H1 (cell line): ENCODE results near the gene NDST3.

Experiments used
- CEBPB ChIP-seq: IDR thresholded peaks from 2 replicates; pipeline ENCODE4 v1.6.1; 2012; ENCODE audit warnings: low read depth, low read length
- EZH2 ChIP-seq: fragments of 200-600 bp; sonication (generic); IDR thresholded peaks from 2 replicates; pipeline ENCODE4 v1.7.1; 2012; ENCODE audit warnings: low read depth, mild to moderate bottlenecking, moderate library complexity, low read length, inconsistent platforms; ENCODE audit not compliant: severe bottlenecking
- HDAC2 ChIP-seq, 2 experiments: fragments of 300-600 bp in 1 of 2; sonication (generic) in 1 of 2; IDR thresholded peaks; 2 replicates each; pipeline ENCODE4 v1.6.1; 2011 to 2012; ENCODE audit warnings: low read depth in 2 of 2, low read length in 2 of 2, mild to moderate bottlenecking in 2 of 2, moderate library complexity in 2 of 2, borderline replicate concordance in 1 of 2, inconsistent platforms in 1 of 2
- JUN ChIP-seq: IDR thresholded peaks from 2 replicates; pipeline ENCODE4 v1.6.1; 2011; ENCODE audit warnings: low read depth, mild to moderate bottlenecking, improper control_type of control experiment, low read length
- POLR2AphosphoS5 ChIP-seq: IDR thresholded peaks from 2 replicates; pipeline ENCODE4 v1.6.1; 2011; ENCODE audit warnings: low read depth, low read length
- RAD21 ChIP-seq, 2 experiments: IDR thresholded peaks in 1 of 2; conservative IDR thresholded peaks in 1 of 2; 2 replicates each; pipeline ENCODE4 v1.6.1; 2011; ENCODE audit warnings: low read depth in 2 of 2, low read length in 2 of 2, improper control_type of control experiment in 1 of 2, inconsistent platforms in 1 of 2, mild to moderate bottlenecking in 1 of 2, moderate library complexity in 1 of 2
- RFX5 ChIP-seq: IDR thresholded peaks from 2 replicates; pipeline ENCODE4 v1.6.1; 2011; ENCODE audit warnings: low read depth, low read length, improper control_type of control experiment, borderline replicate concordance
- TAF1 ChIP-seq: IDR thresholded peaks from 2 replicates; pipeline ENCODE4 v1.6.1; 2011; ENCODE audit warnings: mild to moderate bottlenecking, low read depth, low read length
- YY1 ChIP-seq: IDR thresholded peaks from 2 replicates; pipeline ENCODE4 v1.6.1; 2011; ENCODE audit warnings: low read depth, mild to moderate bottlenecking, low read length
- TF ChIP-seq, protein P1 (sequence below), 3 experiments: IDR thresholded peaks; 1 replicate in 2 of 3; 2 replicates in 1 of 3; pipeline versions ENCODE4 v1.5.1 to v1.6.1; 2011; ENCODE audit warnings: low read length in 3 of 3, mild to moderate bottlenecking in 3 of 3, inconsistent platforms in 2 of 3, low read depth in 1 of 3, moderate library complexity in 1 of 3; ENCODE audit not compliant: insufficient read depth in 1 of 3; ENCODE audit errors: control extremely low read depth in 1 of 3
- TF ChIP-seq, protein P2 (sequence below): IDR thresholded peaks from 2 replicates; pipeline ENCODE4 v1.6.1; 2011; ENCODE audit warnings: low read length, improper control_type of control experiment

DNA sequence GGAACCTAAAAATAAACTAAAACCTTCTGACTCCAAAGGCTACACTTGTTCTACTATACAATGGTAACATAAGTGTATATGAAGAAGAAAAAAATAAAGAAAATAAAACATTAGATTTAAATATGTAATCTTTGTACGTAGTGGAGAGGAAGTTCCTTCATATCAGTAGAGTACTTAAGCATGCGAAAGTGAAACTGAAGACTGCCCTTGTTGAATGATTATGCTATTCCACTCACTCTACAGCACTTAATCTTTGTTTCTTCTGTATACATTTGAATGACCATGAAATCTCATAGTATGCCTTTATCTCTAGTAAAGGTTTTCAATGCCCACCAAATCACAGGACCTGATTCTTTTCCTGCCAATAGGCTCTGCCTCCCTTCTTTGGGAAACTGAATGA is 78.9 kb downstream of the NDST3 start:
- TF ChIP-seq TAF1: no peak
- TF ChIP-seq, protein P1, sequence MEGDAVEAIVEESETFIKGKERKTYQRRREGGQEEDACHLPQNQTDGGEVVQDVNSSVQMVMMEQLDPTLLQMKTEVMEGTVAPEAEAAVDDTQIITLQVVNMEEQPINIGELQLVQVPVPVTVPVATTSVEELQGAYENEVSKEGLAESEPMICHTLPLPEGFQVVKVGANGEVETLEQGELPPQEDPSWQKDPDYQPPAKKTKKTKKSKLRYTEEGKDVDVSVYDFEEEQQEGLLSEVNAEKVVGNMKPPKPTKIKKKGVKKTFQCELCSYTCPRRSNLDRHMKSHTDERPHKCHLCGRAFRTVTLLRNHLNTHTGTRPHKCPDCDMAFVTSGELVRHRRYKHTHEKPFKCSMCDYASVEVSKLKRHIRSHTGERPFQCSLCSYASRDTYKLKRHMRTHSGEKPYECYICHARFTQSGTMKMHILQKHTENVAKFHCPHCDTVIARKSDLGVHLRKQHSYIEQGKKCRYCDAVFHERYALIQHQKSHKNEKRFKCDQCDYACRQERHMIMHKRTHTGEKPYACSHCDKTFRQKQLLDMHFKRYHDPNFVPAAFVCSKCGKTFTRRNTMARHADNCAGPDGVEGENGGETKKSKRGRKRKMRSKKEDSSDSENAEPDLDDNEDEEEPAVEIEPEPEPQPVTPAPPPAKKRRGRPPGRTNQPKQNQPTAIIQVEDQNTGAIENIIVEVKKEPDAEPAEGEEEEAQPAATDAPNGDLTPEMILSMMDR (IDR thresholded peaks at IDR 0.05; ENCODE audit: control extremely low read depth in 1 of 3, insufficient read depth in 1 of 3, low read depth in 1 of 3, low read length in 3 of 3): no peak
- no peak for TF ChIP-seq RAD21 (IDR thresholded peaks at IDR 0.05 in 1 of 2, conservative IDR thresholded peaks at IDR 0.05 in 1 of 2; ENCODE audit: low read depth in 2 of 2, low read length in 2 of 2)
- no peak for TF ChIP-seq CEBPB
- TF ChIP-seq JUN: no peak
- no peak for TF ChIP-seq RFX5
- TF ChIP-seq POLR2AphosphoS5: no peak
- no peak for TF ChIP-seq YY1
- no peak for TF ChIP-seq HDAC2 (IDR thresholded peaks at IDR 0.05; ENCODE audit: borderline replicate concordance in 1 of 2, low read depth in 2 of 2, low read length in 2 of 2)
- TF ChIP-seq EZH2: no peak
- TF ChIP-seq, protein P2, sequence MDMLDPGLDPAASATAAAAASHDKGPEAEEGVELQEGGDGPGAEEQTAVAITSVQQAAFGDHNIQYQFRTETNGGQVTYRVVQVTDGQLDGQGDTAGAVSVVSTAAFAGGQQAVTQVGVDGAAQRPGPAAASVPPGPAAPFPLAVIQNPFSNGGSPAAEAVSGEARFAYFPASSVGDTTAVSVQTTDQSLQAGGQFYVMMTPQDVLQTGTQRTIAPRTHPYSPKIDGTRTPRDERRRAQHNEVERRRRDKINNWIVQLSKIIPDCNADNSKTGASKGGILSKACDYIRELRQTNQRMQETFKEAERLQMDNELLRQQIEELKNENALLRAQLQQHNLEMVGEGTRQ: no peak
